Right lung (tissue), 5 donors: Measurements from ENCODE around the gene SELENON. TPM values are rescaled to one million over a fixed set of nuclear protein-coding genes. Genes with fewer than 3 reads are reported as not detected.

ENCODE experiments used
- DNase-seq, 2 donors: peaks; one replicate each; pipeline ENCODE4 v3.0.0-alpha.2; 2013
- polyA plus RNA-seq, 5 donors: library from polyadenylated mRNA; unstranded; fragments of 120-200 nt; gene quantifications; one replicate each; pipeline versions ENCODE4 v1.2.1 to v1.2.3, GENCODE V29; 2013; ENCODE audit warnings: inconsistent platforms in 1 of 5, low replicate concordance in 1 of 5; ENCODE audit not compliant: insufficient read length in 5 of 5, insufficient read depth in 1 of 5

SELENON gene
- polyA plus RNA-seq, 5 donors, result 73.7 to 110 (median 88.6) TPM

DNA sequence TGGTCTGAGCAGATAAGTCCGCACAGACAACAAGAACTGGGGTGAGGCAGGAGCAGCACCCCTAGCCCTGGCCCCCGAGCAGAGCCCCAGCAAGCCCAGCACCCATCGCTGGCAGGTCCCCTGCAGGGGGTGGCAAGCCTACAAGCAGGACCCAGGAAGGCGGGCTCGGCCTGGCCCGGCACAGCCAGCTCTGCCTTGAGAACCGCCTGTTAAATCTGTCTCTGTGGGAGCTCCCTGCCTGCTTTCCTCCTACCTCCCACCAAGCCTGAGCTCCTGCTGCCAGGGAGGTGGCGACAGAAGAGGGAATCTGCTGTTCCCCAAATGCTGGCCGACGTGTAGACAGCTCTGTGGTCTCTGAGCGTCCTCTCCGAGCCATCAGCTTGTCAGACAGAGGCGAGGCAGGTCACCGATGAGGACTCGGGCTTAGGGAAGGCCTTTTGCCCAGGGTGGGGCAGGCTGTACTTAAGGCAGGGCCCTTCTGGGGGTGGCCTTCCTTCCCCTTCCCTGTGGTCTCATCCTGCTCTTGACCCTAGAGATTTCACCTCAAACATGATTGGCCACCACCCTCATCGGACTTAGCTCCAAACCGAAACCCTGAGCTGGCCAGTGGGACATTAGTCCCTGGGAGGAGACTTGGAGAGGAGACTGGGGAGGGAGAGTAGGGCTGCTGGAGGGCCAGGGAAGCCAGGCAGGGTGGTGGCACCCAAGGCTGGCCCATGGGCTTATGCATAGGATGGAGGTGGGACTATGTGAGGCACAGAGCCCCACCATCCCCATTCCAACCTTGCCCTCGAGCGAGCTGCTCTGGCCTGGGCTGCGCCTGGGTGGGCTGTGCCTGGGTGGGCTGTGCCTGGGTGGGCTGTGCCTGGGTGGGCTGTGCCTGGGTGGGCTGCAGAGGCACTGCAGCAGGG lies 7.7 kb downstream of the SELENON start:
- no peak for DNase-seq

DNA sequence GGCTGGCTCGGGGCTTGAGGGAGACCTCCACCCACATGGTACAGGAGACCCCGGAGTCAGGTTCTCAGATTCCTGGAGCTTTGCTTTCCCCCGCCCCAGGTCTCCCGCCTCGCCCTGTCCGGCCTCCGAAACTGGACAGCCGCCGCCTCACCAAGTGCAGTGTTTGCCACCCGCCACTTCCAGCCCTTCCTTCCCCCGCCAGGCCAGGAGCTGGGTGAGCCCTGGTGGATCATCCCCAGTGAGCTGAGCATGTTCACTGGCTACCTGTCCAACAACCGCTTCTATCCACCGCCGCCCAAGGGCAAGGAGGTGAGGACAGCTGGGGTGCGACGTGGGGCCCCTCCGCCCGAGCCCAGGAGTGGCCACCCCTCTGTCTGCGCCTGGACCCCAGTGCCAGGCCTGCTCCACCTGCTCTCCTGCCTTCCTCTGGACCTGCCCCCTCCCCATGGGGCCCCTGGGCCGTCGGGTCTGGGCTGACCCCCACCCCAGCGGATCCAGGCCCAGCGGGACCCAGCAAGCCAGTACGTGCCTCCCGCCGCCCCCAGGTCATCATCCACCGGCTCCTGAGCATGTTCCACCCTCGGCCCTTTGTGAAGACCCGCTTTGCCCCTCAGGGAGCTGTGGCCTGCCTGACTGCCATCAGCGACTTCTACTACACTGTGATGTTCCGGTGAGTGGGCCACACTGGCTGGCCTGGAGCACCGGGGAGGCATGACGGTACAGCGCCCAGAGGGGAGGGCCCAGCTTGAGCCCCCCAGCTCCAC lies 8.7 kb downstream of the SELENON start:
- no peak for DNase-seq

DNA sequence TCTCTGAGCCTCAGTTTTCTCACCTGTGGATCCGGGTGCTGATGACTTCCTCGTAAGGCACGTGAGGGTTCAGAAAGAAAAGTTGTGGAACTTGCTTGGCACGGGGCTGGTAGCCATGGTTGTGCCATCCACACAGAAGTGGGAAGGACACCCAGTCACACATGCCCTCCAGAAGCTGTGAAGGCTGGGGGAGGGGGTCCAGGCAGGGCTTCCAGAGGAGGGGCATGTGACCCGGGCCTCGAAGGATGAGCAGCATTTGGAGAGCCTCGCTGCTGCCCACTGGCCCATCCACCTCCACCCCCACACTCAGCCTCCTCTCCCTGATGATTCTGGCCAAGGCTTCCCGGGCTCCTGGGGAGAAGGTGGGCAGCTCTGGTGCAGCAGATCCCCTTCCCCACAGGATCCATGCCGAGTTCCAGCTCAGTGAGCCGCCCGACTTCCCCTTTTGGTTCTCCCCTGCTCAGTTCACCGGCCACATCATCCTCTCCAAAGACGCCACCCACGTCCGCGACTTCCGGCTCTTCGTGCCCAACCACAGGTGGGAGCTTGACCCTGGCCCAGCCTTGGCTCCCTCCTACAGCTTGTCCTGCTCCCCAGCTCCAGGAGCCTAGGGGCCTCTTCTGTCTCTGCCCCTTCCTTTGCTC lies 9.4 kb downstream of the SELENON start:
- DNase-seq, result no peak

DNA sequence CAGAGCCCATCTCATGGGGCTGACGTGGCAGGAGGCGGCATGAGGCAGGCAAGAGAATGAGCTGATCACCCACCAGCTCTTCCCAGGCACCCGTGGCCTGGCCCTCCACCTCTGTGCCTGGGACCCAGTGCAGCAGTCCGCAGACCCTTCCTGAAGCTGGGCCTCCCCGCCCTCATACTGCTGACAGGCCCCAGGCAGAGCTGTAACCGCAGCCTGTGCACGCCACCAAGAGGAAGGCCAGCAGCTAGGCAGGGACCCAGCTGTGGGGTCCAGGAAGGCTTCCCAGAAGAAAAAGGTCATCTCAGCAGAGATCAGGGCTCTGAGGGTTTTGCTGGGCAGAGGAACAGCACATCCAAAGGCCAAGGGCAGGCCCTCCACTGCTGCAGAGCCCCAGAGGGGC lies 9.9 kb downstream of the SELENON start:
- no peak for DNase-seq

DNA sequence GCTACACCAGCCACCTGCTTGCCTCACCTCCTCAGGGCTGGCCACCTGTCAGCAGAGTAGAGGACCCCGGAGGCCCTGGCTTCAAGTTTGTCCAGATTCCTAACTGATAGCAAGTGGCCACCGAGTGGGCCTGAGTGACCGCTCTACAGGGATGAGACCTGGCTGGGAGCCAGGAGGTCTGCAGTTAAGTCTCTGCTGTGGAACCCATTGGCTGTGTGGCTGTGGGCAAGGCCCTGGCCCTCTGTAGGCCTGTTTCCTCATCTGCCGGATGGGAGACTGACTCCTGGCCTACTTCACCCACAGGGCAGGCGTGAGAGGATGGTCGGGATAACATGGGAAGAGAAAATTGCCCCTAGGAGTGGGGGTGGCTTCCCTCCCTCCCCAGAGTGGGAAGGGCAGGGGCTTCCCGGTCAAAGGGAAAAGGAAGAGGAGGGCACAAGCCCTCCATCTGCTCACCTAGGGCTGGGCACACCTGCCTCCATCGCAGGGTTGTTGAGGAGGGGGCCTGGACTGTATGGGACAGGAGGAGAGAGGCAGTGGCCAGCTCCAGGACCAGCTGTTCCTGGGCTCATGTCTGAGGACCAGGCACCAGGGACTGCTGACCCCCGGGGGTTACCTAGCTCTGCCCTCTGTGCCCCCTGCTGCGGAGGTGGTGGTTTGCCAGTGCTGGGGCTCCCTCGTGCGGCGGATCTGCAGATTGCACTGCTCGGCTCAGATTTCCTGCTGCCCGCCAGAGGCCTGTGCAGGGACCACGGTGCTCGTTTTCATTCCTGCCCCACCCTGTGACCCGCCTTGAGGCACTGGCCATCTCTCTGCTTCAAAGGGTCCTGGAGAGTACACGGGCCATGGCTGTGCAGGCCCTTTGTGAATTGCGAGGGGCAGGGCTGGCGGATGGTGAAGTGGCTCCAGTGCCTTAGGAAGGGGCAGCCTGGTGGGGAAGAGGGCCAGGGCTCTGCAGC lies 10.6 kb downstream of the SELENON start:
- no peak for DNase-seq

DNA sequence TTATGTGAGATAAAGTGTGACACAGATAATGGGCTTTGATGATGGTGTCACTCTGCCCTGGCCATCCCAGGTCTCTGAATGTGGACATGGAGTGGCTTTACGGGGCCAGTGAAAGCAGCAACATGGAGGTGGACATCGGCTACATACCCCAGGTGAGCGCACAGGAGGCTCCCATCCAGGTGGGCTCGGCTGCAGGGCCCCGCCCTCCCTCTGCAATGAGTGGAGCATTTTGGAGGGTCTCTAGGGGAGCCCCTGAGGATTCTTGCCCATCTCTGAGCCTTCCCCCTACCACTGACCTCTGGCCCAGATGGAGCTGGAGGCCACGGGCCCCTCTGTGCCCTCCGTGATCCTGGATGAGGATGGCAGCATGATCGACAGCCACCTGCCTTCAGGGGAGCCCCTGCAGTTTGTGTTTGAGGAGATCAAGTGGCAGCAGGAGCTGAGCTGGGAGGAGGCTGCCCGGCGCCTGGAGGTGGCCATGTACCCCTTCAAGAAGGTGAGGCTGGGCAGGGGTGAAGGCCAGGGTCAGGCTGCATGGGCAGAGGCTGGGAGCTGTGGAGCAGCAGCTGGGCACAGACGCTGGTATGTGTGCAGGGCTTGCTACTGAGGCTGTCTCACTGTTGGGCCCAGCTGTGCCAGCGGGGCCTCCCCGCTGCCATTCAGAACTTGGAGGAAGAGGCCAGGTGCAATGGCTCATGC lies 11.5 kb downstream of the SELENON start:
- no peak for DNase-seq

DNA sequence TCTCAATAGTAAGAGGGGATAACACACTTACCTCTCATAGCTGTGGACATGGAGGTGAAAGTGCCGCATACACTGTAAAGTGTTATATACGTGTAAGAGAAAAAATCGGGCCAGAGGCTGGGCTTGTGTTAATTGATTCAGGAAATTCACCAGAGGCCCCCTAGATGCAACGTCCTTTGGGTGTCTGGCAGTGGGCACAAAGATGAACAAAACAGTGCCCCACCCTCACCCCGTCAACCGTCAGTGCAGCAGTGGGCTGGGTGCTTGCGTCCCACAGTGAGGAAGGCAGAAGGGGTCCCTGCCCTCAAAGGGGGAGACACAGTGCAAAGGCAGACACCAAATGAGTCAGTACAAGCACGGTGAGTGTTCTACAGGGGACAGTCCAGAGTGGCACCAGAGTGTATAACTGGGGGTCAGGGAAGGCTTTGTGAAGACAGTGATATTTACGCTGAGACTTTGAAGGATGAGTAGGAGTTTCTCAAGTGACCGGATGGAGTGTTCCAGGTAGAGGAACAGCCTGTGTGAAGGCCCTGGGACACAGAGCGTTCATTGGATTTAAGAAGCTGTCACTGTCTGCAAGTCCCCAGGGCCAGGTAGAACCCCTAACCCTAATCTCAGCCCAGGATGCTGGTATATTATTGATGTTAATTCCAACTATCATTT lies 13.2 kb downstream of the SELENON start:
- no peak for DNase-seq

DNA sequence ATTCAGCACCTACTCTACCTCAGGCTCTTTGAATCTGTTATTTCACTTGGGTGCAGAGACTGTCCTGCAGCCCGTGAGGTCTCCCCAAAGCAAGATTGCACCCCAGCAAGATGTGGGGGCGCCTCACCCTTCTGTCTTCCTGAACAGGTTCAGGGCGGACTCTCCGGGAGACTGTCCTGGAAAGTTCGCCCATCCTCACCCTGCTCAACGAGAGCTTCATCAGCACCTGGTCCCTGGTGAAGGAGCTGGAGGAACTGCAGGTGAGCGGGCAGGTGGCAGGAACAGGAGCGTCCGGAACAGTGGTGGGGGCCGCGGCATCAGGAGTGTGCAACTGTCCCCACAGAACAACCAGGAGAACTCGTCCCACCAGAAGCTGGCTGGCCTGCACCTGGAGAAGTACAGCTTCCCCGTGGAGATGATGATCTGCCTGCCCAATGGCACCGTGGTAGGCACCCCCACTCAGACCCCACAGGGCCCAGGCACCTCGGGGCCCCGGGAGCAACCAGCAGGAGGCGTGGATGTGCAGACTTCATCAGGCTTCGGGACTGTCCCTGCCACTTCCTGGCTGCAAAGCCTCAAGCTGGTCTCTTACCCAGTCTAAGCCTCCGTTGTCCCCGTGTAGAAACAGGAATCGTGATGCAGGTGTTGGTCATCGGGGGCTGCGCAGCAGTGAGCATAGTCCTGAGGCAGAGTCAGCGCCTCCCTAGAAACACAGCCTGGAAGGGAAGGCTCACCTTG lies 13.9 kb downstream of the SELENON start:
- DNase-seq, result no peak

DNA sequence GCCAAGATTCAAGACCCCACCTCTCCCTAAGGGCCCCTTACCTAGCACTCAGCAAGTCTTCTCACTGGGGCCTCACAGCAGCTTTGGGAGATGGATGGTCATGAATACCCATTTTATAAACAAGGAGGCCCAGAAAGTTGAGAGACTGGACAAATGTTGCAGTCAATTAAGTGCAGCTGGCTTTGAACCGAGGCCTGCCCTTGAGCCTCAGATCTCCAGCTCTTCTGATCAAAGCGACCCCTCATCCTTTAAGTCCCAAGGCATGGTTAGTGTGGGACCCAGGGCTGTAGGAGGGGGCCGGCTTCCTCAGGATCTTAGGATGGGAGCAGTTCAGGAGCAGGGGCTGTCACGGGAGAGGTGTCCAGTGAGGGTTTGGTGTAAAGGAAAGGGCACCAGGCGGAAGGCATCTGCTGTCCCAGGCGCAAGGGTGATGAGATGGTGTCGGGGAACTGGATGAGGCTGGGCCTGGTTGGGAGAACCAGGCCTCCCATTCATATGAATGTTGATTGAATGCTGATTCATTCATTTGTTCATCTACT lies 14.6 kb downstream of the SELENON start:
- DNase-seq, result no peak

DNA sequence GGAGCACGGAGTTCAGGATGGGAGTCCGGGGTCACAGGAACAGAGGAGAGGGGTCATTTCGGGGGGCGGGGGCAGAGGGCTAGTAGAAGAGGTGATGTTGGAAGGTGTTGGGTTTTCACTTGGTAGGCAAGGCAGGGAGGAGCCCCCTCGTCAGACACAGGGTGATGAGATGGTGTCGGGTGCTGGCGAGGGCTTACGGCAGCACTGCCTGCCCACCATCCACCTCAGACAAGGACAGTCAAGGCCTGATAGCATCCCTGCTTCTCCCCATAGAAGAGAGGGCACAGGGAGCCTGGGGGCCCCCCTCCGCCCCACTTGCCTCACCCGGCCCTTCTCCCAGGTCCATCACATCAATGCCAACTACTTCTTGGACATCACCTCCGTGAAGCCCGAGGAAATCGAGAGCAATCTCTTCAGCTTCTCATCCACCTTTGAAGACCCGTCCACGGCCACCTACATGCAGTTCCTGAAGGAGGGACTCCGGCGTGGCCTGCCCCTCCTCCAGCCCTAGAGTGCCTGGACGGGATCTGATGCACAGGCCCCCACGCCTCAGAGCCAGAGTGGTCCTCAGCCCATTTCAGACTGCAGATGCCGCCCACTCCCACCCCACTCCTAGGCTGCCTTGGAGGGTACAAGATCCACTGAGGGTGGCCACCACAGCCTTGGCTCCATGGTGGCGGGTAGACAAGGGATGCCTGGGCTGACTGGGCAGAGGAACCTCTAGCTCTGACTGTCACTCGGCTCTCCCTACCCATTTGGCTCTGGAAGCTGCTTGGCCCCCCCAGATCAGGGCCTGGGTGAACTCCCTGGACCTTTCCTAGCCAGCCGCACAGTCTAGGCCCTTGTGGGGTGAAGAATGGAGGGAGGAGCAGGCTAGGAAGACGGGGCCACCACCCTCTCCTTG lies 15.5 kb downstream of the SELENON start:
- DNase-seq, result no peak

DNA sequence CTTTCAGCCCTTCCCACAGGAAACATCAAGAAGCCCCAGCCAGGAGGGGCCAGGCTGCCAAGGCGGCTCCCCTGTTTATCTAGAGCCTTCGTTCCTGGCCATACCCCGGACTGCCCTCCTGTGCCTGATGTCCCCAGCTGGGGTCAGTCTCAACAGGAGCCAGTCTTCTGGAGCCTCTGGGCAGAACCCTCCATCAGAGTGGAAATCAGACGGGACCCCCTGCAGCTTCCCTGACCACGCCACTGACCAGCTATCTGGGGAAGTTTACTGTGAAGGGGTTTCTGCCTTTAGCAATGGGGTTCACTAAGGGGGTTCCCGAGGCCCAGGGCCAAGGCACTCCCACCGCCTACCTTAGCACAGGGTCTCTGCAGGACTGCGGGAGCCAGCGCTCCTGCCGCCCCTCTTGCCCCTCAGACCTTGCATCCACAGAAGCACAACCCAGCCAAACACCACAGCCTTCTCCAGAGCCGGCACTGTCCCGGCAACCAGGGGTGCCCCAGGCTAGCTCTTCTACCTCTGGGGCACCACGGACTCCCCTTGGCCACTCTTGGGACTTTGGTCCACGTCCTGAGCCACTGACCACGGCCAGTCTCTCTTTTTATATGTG lies 16.2 kb downstream of the SELENON start:
- no peak for DNase-seq

DNA sequence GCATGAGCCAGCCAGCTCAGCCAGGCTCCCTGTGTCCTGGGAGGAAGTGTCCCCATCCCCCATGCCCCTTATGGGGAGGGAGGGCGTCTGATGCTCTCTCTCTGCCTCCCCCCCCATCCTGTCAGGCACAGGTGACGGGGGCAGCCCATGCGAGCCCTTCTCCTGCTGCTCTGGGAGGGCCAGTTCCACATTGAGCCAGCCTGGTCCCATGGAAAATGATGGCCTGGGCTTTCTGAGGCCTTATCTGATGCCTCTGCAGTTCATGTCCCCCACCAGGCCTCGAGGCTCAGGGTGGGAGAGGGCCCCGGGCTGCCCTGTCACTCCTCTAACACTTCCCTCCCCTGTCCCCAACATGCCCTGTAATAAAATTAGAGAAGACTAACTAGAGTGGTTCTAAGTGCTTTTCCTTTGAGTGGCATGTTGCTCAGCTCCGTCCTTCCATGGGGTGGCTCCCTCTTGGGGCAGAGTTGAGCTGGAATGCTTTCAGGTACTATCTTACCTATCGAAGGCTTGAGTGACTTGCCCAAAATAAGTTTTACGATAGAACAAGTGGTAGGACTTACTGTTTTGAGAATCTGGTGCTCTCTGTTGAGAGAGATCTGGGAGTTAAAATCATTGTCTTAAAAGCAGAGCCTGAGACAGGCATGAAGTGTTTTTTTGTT lies 18.0 kb downstream of the SELENON start:
- no peak for DNase-seq

DNA sequence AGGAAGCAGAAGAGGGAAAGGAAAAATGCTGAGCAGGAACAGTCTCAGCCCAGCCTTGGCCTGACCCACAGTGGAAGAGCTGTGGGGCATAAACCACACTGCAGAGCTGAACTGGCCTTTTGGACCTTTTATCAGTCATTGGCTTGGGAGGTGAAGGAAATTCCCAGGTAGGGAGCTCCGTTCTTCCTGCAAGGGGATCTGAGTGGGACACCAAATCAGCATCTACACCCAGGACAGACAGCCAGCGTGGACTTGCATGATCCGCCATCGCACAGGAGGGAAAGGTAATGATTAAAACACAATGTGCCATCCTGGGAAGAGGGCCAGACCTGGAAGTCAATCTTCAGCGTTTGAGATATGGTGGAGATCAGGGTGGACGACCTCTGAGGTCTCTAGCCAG lies 18.6 kb downstream of the SELENON start:
- no peak for DNase-seq

DNA sequence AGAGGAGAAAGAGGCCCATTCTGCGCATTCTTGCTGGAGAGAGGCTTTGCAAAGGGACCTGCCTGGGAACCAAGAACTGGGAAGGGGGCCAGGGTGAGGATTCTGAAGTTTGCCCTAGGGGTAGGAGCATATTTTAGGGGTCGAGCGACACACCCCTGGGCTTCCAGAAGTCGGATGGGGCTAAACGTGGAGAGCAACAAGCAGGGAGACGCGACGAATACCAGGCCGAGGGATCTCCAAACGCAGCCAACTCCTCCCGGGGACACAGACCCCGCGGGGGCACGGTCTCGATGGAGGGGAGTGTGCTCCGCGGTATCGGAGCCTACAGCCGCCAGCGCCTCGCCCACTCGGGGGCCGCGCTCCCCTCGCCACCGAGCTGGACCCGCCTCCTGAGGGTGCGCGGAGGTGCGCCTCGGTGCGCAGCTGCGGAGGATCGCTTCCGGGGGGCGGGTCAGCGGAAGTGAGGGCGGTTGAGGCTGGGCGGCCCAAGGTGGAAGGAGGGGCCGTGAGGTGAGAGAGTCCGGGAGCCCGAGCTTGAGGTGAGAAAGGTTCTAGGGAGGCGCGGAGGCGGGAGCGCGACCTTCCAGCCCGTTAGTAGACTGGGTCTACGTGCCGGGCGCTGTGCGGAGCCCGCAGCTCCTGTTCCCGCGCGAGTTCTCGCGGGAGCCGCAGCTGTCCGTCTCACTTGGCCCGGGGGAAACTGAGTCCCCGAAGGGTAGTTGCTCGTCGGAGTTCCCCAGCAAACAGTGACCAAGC lies 19.7 kb downstream of the SELENON start, which contains the start of gene MTFR1L:
TSS of gene MTFR1L (plus strand) at position 464 of the 756 bp plus-strand sequence. CDS start 3,151 bp downstream, outside the sequence.
- peak; percentile 85 to 88 for DNase-seq

DNA sequence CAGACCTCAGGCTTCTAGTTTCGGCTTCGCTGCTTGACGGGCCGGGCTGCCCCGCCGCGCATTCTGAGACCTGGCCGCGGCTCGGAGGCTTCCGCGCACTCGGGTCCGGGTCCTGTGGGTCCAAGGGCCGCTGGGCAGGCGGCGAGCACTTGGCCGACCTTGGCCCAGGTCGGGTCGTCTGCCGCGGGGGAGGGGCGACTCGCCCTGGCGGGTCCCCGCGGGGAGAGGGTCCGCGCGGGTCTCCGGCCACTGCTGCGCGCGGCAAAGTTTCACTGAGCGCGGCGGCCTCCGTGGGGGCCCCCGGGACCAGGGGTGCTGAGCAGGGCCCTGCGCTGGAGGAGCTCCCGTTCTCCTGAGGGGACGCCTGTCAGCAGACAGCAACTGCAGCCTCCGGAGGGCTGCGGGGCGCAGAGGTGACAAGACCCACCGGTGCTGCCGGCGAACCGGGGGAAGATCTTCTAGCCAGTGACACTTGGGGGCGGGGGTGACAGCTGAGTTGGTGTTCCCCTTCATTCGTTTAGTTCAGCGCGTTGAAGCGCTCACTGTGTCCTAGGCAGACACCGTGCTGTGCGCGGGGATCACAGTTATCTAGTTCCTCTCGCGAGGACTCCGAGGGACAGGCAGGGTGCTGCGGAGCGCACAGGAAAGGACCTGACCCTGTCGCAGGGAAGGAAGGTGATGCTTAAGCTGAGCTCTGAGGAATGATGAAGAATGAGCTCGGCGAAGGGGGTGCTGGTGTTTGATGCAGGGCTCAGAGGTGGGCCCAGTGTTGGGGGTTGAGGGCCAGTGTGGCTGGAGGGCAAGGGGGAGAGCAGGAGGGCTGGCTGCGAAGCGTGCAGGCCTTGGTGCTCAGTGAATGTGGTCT lies 20.5 kb downstream of the SELENON start:
- no peak for DNase-seq
